ENCODE measurements around the gene ETV6. TPM values are rescaled to one million over a fixed set of nuclear protein-coding genes. Genes with fewer than 3 reads are reported as not detected.

Gene ETV6
- total RNA-seq, 1 donor from 2014 or later, result 117 TPM

- peaks cover 67% of the 10 kb centered on the region for H3K36me3 Mint-ChIP-seq (ENCODE audit: low read depth)
- H3K4me1 Mint-ChIP-seq (ENCODE audit: low read depth), result peaks cover 100% of the 10 kb centered on the region
- H3K4me3 Mint-ChIP-seq, result peak overlapping the region; percentile 7
- H3K27me3 Mint-ChIP-seq (ENCODE audit: insufficient read depth), result no peaks in the 10 kb centered on the region
- intact Hi-C loops (cut with micrococcal nuclease), result loop anchor here (2.0 kb wide), 1 partner anchor 14 kb away; no protein-coding TSS in a partner anchor
- no peaks in the 10 kb centered on the region for H3K9me3 Mint-ChIP-seq
- peak overlapping the region; percentile 93 for H3K27ac Mint-ChIP-seq
- DNase-seq (ENCODE audit: low spot score), result no peak
Measured at GRCh38 chr12:11767029-11767724, 117.7 kb downstream of the ETV6 start.

- Mint-ChIP-seq H3K36me3 (ENCODE audit: low read depth) (peaks cover 71% of the 10 kb centered on the region), H3K9me3 (no peaks in the 10 kb centered on the region), H3K4me3 (no peak overlapping the region), H3K4me1 (ENCODE audit: low read depth) (peaks cover 100% of the 10 kb centered on the region), H3K27me3 (ENCODE audit: insufficient read depth) (no peaks in the 10 kb centered on the region), H3K27ac (peak overlapping the region; percentile 93)
- intact Hi-C loops (cut with micrococcal nuclease), result loop anchor here (2.0 kb wide), 1 partner anchor 13 kb away; no protein-coding TSS in a partner anchor
- no peak for DNase-seq (ENCODE audit: low spot score)
Measured at GRCh38 chr12:11767798-11768197, 118.3 kb downstream of the ETV6 start.

DNA sequence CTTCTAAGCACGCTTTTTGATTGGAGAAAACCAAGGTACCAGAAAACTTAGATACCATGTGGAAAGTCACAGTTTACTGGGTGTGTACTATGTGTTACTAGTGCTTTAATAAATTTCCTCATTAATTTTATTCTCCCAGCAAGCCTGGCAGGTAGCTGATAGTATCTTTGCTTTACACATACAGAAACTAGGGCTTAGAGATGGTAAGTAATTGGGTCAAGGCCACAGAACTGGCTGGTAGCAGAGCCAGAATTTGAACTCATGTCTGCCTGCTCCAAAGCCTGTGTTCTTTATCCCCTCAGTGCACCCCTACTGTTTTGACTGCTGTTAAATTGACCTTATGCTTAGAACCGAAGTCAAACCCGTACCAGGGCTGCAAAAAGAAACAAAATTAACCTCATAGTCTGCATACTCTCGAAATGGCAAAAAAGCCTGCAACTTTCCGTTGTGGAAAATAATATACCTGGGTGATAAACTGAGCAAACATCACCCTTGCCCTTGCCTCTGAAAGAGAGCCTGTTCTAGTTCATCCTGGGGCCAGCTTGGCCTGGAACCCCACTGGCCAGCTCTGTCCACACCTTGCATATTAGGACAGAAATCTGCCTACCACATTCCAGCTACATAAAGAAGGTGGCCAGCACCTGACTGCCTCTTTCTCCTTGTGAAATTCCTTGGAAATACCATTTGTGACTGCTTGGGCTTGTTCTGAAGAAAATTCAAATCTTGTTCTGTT lies 118.9 kb downstream of the ETV6 start:
- intact Hi-C loops (cut with micrococcal nuclease), result no loop called here
- H3K4me1 Mint-ChIP-seq (ENCODE audit: low read depth), result peaks cover 97% of the 10 kb centered on the region
- no peaks in the 10 kb centered on the region for H3K9me3 Mint-ChIP-seq
- H3K27me3 Mint-ChIP-seq (ENCODE audit: insufficient read depth), result no peaks in the 10 kb centered on the region
- H3K36me3 Mint-ChIP-seq (ENCODE audit: low read depth), result peaks cover 66% of the 10 kb centered on the region
- H3K27ac Mint-ChIP-seq, result peak overlapping the region; percentile 30
- no peak overlapping the region for H3K4me3 Mint-ChIP-seq
- no peak for DNase-seq (ENCODE audit: low spot score)

DNA sequence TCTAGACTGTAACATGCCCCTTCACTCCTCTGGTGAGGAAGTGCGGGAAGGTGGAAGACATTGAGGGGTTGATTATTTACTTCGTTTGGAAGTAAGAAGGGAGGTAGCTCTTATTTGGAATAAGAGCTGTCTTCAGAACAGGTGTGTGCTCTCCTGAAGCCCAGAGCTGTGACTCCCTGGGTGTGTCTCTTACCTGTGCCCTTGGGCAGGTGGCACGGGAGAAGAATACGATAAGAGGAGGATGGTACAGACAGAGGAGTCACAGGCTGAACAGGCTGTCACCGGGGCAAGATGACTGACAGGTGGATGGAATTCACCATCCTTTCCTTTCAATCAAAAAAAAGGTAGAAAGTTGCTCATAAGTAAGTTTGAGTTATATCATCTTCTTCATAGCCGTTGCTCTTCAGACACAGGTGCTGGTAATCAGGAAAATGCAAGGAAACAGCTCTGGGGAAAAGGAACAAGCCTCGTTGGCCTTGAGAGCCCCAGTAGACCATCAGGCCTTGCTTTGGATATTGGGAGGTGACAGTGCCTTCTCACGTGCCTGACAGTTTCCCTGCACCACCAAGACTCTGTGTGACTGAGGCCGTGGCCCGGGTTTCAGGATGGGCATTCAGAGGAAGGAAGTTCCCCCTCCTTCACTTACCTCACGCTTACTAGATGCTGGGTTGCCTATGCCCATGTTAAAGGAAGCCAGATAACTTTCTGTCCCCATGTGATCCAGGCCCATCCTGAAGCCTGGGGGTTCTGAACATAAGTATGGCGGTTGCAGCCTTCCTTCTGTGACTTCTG lies 120.4 kb downstream of the ETV6 start:
- no peak for DNase-seq (ENCODE audit: low spot score)
- Mint-ChIP-seq H3K27me3 (ENCODE audit: insufficient read depth) (no peaks in the 10 kb centered on the region), H3K36me3 (ENCODE audit: low read depth) (peaks cover 62% of the 10 kb centered on the region), H3K27ac (peak overlapping the region; percentile 58), H3K9me3 (no peaks in the 10 kb centered on the region), H3K4me1 (ENCODE audit: low read depth) (peaks cover 97% of the 10 kb centered on the region), H3K4me3 (peak overlapping the region; percentile 1)
- intact Hi-C loops (cut with micrococcal nuclease), result no loop called here

DNA sequence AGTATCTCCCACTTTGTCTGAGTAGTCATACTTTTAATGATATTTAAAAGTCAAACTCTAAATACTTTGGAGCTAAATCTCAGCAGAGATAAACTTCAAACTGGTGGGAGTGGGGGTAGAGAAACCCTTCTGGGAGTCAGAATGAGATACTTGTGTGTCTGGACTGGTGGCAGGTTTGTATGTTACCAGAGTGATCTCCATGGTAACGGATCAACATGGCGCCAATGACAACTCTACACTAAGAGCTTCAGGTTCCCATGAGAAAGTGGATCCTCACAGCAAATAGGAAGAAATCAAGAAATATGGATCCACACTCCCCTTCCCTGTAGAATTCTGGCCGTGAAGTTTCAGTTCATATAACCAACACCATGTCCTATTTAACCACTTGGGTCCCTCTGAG lies 121.9 kb downstream of the ETV6 start:
- intact Hi-C loops (cut with micrococcal nuclease), result loop anchor here (1.0 kb wide), 1 partner anchor 8 kb away; no protein-coding TSS in a partner anchor
- H3K9me3 Mint-ChIP-seq, result no peaks in the 10 kb centered on the region

DNA sequence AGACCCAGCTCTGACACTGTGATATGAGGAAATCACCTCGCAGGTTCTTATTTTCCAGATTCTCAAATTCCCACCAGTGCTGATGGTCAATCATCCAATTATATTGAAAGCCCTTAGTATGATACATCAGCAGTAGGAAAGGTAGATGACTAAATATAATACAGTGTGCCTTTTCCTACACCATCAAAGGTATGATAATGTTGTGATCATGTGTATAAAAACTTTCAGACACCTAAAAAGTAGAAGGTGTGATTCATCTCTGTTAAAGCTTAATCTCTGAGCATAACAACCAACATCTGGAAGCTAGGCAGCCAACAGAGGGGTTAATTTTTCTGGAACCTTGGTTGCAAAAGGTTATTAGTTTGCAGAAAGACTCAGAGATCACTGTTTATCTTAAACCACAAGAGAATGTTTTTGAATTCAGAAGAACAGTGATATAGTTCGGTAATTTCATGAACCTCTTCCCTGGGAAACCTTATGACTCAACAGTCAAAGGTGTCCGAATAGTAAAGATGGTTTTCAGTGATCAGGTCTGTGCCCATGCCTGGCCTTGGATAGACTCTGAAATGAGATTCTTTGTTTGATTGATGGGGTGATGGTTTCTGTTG lies 122.5 kb downstream of the ETV6 start:
- Mint-ChIP-seq H3K9me3 (no peaks in the 10 kb centered on the region), H3K27ac (peak overlapping the region; percentile 98), H3K27me3 (ENCODE audit: insufficient read depth) (no peaks in the 10 kb centered on the region), H3K4me1 (ENCODE audit: low read depth) (peaks cover 94% of the 10 kb centered on the region), H3K4me3 (peak overlapping the region; percentile 58), H3K36me3 (ENCODE audit: low read depth) (peaks cover 69% of the 10 kb centered on the region)
- DNase-seq (ENCODE audit: low spot score), result no peak
- intact Hi-C loops (cut with micrococcal nuclease), result loop anchor here (1.0 to 2.0 kb wide), 9 partner anchors 7 to 261 kb away; partner anchors contain the start of gene ETV6

More for the DNA sequence above, 121.9 kb downstream of the ETV6 start:
- no peak for DNase-seq (ENCODE audit: low spot score)
- H3K27ac Mint-ChIP-seq, result peak overlapping the region; percentile 98
- H3K36me3 Mint-ChIP-seq (ENCODE audit: low read depth), result peaks cover 68% of the 10 kb centered on the region
- no peak overlapping the region for H3K4me3 Mint-ChIP-seq
- no peaks in the 10 kb centered on the region for H3K27me3 Mint-ChIP-seq (ENCODE audit: insufficient read depth)
- peaks cover 96% of the 10 kb centered on the region for H3K4me1 Mint-ChIP-seq (ENCODE audit: low read depth)

GRCh38 chr12:11773889-11774677 lies 124.6 kb downstream of the ETV6 start:
- intact Hi-C loops (cut with micrococcal nuclease), result loop anchor here (2.0 kb wide), 1 partner anchor 259 kb away; no protein-coding TSS in a partner anchor
- H3K9me3 Mint-ChIP-seq, result no peaks in the 10 kb centered on the region
- H3K27me3 Mint-ChIP-seq (ENCODE audit: insufficient read depth), result no peaks in the 10 kb centered on the region
- peak overlapping the region; percentile 80 for H3K27ac Mint-ChIP-seq
- DNase-seq (ENCODE audit: low spot score), result no peak
- peaks cover 93% of the 10 kb centered on the region for H3K4me1 Mint-ChIP-seq (ENCODE audit: low read depth)
- H3K36me3 Mint-ChIP-seq (ENCODE audit: low read depth), result peaks cover 66% of the 10 kb centered on the region
- peak overlapping the region; percentile 4 for H3K4me3 Mint-ChIP-seq

DNA sequence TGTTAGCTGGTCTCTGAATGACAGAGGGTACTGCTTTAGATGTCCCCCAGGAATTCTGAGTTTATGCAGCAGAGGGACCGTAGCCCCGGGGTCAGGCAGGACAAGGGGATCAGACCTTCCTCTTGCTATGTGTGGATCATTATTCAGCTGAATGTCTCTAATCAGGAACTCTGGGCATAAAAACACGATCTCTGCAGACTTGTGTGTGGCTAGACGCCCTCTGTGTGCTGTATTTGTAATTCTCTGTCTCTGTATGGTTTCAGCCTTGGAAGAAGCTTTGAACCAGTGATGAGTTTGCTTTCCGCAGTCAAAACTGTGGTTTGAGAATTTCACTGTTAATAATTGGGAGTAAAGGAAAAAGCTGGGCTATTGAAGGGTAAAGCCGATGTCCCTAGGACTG lies 125.3 kb downstream of the ETV6 start:
- Mint-ChIP-seq H3K4me3 (no peak overlapping the region), H3K27ac (peak overlapping the region; percentile 59), H3K27me3 (ENCODE audit: insufficient read depth) (no peaks in the 10 kb centered on the region), H3K9me3 (no peaks in the 10 kb centered on the region), H3K36me3 (ENCODE audit: low read depth) (peaks cover 58% of the 10 kb centered on the region), H3K4me1 (ENCODE audit: low read depth) (peaks cover 93% of the 10 kb centered on the region)
- intact Hi-C loops (cut with micrococcal nuclease), result no loop called here
- DNase-seq (ENCODE audit: low spot score), result no peak

DNA sequence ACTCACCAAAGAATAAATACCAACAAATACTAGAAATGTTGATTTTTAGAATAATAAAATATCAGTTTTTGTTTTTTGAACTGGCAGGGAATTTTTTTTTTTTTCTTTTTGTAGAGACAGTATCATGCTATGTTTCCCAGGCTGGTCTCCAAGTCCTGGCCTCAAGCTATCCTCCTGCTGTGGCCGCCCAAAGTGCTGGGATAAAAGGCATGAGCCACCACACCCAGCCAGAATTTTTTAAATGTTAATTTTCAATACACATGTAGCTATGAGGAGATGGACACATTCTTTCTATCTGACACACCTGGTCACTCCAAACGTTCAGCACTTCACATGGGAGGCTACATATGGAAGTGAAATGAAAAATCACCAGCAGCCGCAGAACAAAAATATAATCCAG lies 126.8 kb downstream of the ETV6 start:
- no peaks in the 10 kb centered on the region for H3K27me3 Mint-ChIP-seq (ENCODE audit: insufficient read depth)
- H3K36me3 Mint-ChIP-seq (ENCODE audit: low read depth), result peaks cover 47% of the 10 kb centered on the region
- H3K9me3 Mint-ChIP-seq, result no peaks in the 10 kb centered on the region
- no peak overlapping the region for H3K27ac Mint-ChIP-seq
- intact Hi-C loops (cut with micrococcal nuclease), result no loop called here
- DNase-seq (ENCODE audit: low spot score), result no peak
- no peak overlapping the region for H3K4me3 Mint-ChIP-seq
- H3K4me1 Mint-ChIP-seq (ENCODE audit: low read depth), result peaks cover 93% of the 10 kb centered on the region

GRCh38 chr12:11777451-11777850 lies 128.0 kb downstream of the ETV6 start:
- Mint-ChIP-seq H3K4me1 (ENCODE audit: low read depth) (peaks cover 84% of the 10 kb centered on the region), H3K36me3 (ENCODE audit: low read depth) (peaks cover 35% of the 10 kb centered on the region)

GRCh38 chr12:11777962-11778361 lies 128.5 kb downstream of the ETV6 start:
- Mint-ChIP-seq H3K4me3 (peak overlapping the region; percentile 48), H3K27ac (peak overlapping the region; percentile 90), H3K27me3 (ENCODE audit: insufficient read depth) (no peaks in the 10 kb centered on the region), H3K9me3 (no peaks in the 10 kb centered on the region), H3K36me3 (ENCODE audit: low read depth) (peaks cover 36% of the 10 kb centered on the region), H3K4me1 (ENCODE audit: low read depth) (peaks cover 85% of the 10 kb centered on the region)
- no peak for DNase-seq (ENCODE audit: low spot score)
- intact Hi-C loops (cut with micrococcal nuclease), result loop anchor here (2.0 kb wide), 1 partner anchor 35 kb away; no protein-coding TSS in a partner anchor

More at GRCh38 chr12:11777451-11777850, 128.0 kb downstream of the ETV6 start:
- Mint-ChIP-seq H3K27me3 (ENCODE audit: insufficient read depth) (no peaks in the 10 kb centered on the region), H3K9me3 (no peaks in the 10 kb centered on the region), H3K27ac (peak overlapping the region; percentile 90), H3K4me3 (peak overlapping the region; percentile 48)
- no peak for DNase-seq (ENCODE audit: low spot score)
- intact Hi-C loops (cut with micrococcal nuclease), result no loop called here

Measured in activated T-helper 1 cell treated with anti-CD3 and anti-CD28 coated beads, Interleukin-12 subunit alpha, Interleukin-12 subunit beta, Interleukin-2, Interleukin-4 antibody, amounts not matched to agents 30 ng/mL and 10 ng/mL and 1 ng/mL, durations not matched to agents 14 hours and 24 hours and 36 hours (primary cell).